ENCODE measurements around the gene NR3C2. TPM values are rescaled to one million over a fixed set of nuclear protein-coding genes. Genes with fewer than 3 reads are reported as not detected.

NR3C2 gene
- total RNA-seq, 1 donor from 2014 or later: 2.5 TPM

- no peak overlapping the region for H3K27ac Mint-ChIP-seq (ENCODE audit: unreplicated experiment)
These were observed 277.7 kb downstream of the NR3C2 start for GRCh38 chr4:148164557-148164956.

GRCh38 chr4:148162991-148163390 is 279.2 kb downstream of the NR3C2 start:
- FAIRE-seq (no peak), DNase-seq (ENCODE audit: low read depth) (no peak)
- Histone ChIP-seq H3K79me2 (ENCODE audit: insufficient read depth, low read length) (no peaks in the 10 kb centered on the region), H3K4me1 (ENCODE audit: insufficient read depth, low read length) (no peaks in the 10 kb centered on the region), H3K9ac (ENCODE audit: low read length) (no peak overlapping the region), H3K36me3 (ENCODE audit: insufficient read depth, low read length) (no peaks in the 10 kb centered on the region), H3K4me3 (ENCODE audit: insufficient read depth, low read depth, low read length) (no peak overlapping the region), H4K20me1 (ENCODE audit: insufficient read depth, low read length) (no peaks in the 10 kb centered on the region), H2AFZ (ENCODE audit: low read depth, low read length) (no peak overlapping the region), H3K27ac (ENCODE audit: low read depth, low read length) (no peak overlapping the region), H3K27me3 (ENCODE audit: insufficient read depth, low read length) (no peaks in the 10 kb centered on the region), H3K9me3 (ENCODE audit: insufficient read depth, low read depth, low read length) (no peaks in the 10 kb centered on the region), H3K4me2 (ENCODE audit: low read length) (no peak overlapping the region)
- Mint-ChIP-seq H3K27ac (ENCODE audit: unreplicated experiment) (no peak overlapping the region), H3K4me1 (ENCODE audit: low read depth, unreplicated experiment) (peaks cover 21% of the 10 kb centered on the region), H3K4me3 (ENCODE audit: unreplicated experiment) (no peak overlapping the region), H3K9me3 (ENCODE audit: unreplicated experiment) (no peaks in the 10 kb centered on the region), H3K36me3 (ENCODE audit: low read depth, unreplicated experiment) (no peaks in the 10 kb centered on the region), H3K27me3 (ENCODE audit: low read depth, unreplicated experiment) (no peaks in the 10 kb centered on the region)
- no peak for TF ChIP-seq CTCF (IDR thresholded peaks at IDR 0.05; ENCODE audit: insufficient read depth, low read depth, low read length)
- no peak for TF ChIP-seq EZH2 (IDR thresholded peaks at IDR 0.05; ENCODE audit: insufficient read depth, low read length)

More at GRCh38 chr4:148164557-148164956, 277.7 kb downstream of the NR3C2 start:
- no peak overlapping the region for H3K27ac ChIP-seq (ENCODE audit: low read depth, low read length)
- Mint-ChIP-seq H3K9me3 (ENCODE audit: unreplicated experiment) (no peaks in the 10 kb centered on the region), H3K27me3 (ENCODE audit: low read depth, unreplicated experiment) (no peaks in the 10 kb centered on the region), H3K36me3 (ENCODE audit: low read depth, unreplicated experiment) (no peaks in the 10 kb centered on the region), H3K4me3 (ENCODE audit: unreplicated experiment) (no peak overlapping the region), H3K4me1 (ENCODE audit: low read depth, unreplicated experiment) (peaks cover 21% of the 10 kb centered on the region)
- no peak for TF ChIP-seq EZH2 (IDR thresholded peaks at IDR 0.05; ENCODE audit: insufficient read depth, low read length)
- no peak for TF ChIP-seq CTCF (IDR thresholded peaks at IDR 0.05; ENCODE audit: insufficient read depth, low read depth, low read length)
- H3K27me3 ChIP-seq (ENCODE audit: insufficient read depth, low read length): no peaks in the 10 kb centered on the region
- H3K4me3 ChIP-seq (ENCODE audit: insufficient read depth, low read depth, low read length): no peak overlapping the region
- no peak overlapping the region for H3K4me2 ChIP-seq (ENCODE audit: low read length)
- H4K20me1 ChIP-seq (ENCODE audit: insufficient read depth, low read length): no peaks in the 10 kb centered on the region
- FAIRE-seq: no peak
- H3K9me3 ChIP-seq (ENCODE audit: insufficient read depth, low read depth, low read length): no peaks in the 10 kb centered on the region
- no peak overlapping the region for H2AFZ ChIP-seq (ENCODE audit: low read depth, low read length)
- H3K9ac ChIP-seq (ENCODE audit: low read length): no peak overlapping the region
- H3K79me2 ChIP-seq (ENCODE audit: insufficient read depth, low read length): no peaks in the 10 kb centered on the region
- no peak for DNase-seq (ENCODE audit: low read depth)
- H3K4me1 ChIP-seq (ENCODE audit: insufficient read depth, low read length): no peaks in the 10 kb centered on the region
- no peaks in the 10 kb centered on the region for H3K36me3 ChIP-seq (ENCODE audit: insufficient read depth, low read length)

GRCh38 chr4:148162519-148162918 is 279.7 kb downstream of the NR3C2 start:
- H3K79me2 ChIP-seq (ENCODE audit: insufficient read depth, low read length): no peaks in the 10 kb centered on the region
- H3K4me2 ChIP-seq (ENCODE audit: low read length): no peak overlapping the region
- H4K20me1 ChIP-seq (ENCODE audit: insufficient read depth, low read length): no peaks in the 10 kb centered on the region
- no peak overlapping the region for H3K27ac ChIP-seq (ENCODE audit: low read depth, low read length)
- no peaks in the 10 kb centered on the region for H3K36me3 ChIP-seq (ENCODE audit: insufficient read depth, low read length)
- H3K4me1 ChIP-seq (ENCODE audit: insufficient read depth, low read length): no peaks in the 10 kb centered on the region
- Mint-ChIP-seq H3K36me3 (ENCODE audit: low read depth, unreplicated experiment) (no peaks in the 10 kb centered on the region), H3K27me3 (ENCODE audit: low read depth, unreplicated experiment) (no peaks in the 10 kb centered on the region), H3K9me3 (ENCODE audit: unreplicated experiment) (no peaks in the 10 kb centered on the region), H3K4me1 (ENCODE audit: low read depth, unreplicated experiment) (peaks cover 21% of the 10 kb centered on the region), H3K27ac (ENCODE audit: unreplicated experiment) (no peak overlapping the region), H3K4me3 (ENCODE audit: unreplicated experiment) (no peak overlapping the region)
- H3K27me3 ChIP-seq (ENCODE audit: insufficient read depth, low read length): no peaks in the 10 kb centered on the region
- FAIRE-seq: no peak
- no peak for DNase-seq (ENCODE audit: low read depth)
- no peaks in the 10 kb centered on the region for H3K9me3 ChIP-seq (ENCODE audit: insufficient read depth, low read depth, low read length)
- no peak overlapping the region for H3K4me3 ChIP-seq (ENCODE audit: insufficient read depth, low read depth, low read length)
- H3K9ac ChIP-seq (ENCODE audit: low read length): no peak overlapping the region
- TF ChIP-seq EZH2 (IDR thresholded peaks at IDR 0.05; ENCODE audit: insufficient read depth, low read length): no peak
- TF ChIP-seq CTCF (IDR thresholded peaks at IDR 0.05; ENCODE audit: insufficient read depth, low read depth, low read length): no peak
- H2AFZ ChIP-seq (ENCODE audit: low read depth, low read length): no peak overlapping the region
